22Rv1 (cell line): ENCODE measurements around the gene OSM.
"Not testable (repeated sequence)": the region's sequence is repeated elsewhere in the genome, so short reads cannot be mapped to it uniquely, and the experiment has no call there.

Experiments used
- H3K27ac ChIP-seq: fragments of 450-650 bp; 2 replicates; pipeline ENCODE4 v1.5.1; 2017
- ZFX ChIP-seq: fragments of 450-650 bp; IDR thresholded peaks from 2 replicates; pipeline ENCODE4 v1.6.1; 2017; ENCODE audit warnings: antibody characterized with exemption, borderline replicate concordance
- TF ChIP-seq, protein P1 (sequence below): fragments of 450-650 bp; IDR thresholded peaks from 2 replicates; pipeline ENCODE4 v1.5.1; 2017; ENCODE audit warnings: mild to moderate bottlenecking

OSM gene

GRCh38 chr22:30235687-30236170 lies 30.9 kb downstream of the OSM start:
- H3K27ac ChIP-seq = no peak overlapping the region
- no peak for TF ChIP-seq ZFX
- TF ChIP-seq, protein P1, sequence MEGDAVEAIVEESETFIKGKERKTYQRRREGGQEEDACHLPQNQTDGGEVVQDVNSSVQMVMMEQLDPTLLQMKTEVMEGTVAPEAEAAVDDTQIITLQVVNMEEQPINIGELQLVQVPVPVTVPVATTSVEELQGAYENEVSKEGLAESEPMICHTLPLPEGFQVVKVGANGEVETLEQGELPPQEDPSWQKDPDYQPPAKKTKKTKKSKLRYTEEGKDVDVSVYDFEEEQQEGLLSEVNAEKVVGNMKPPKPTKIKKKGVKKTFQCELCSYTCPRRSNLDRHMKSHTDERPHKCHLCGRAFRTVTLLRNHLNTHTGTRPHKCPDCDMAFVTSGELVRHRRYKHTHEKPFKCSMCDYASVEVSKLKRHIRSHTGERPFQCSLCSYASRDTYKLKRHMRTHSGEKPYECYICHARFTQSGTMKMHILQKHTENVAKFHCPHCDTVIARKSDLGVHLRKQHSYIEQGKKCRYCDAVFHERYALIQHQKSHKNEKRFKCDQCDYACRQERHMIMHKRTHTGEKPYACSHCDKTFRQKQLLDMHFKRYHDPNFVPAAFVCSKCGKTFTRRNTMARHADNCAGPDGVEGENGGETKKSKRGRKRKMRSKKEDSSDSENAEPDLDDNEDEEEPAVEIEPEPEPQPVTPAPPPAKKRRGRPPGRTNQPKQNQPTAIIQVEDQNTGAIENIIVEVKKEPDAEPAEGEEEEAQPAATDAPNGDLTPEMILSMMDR = no peak

DNA sequence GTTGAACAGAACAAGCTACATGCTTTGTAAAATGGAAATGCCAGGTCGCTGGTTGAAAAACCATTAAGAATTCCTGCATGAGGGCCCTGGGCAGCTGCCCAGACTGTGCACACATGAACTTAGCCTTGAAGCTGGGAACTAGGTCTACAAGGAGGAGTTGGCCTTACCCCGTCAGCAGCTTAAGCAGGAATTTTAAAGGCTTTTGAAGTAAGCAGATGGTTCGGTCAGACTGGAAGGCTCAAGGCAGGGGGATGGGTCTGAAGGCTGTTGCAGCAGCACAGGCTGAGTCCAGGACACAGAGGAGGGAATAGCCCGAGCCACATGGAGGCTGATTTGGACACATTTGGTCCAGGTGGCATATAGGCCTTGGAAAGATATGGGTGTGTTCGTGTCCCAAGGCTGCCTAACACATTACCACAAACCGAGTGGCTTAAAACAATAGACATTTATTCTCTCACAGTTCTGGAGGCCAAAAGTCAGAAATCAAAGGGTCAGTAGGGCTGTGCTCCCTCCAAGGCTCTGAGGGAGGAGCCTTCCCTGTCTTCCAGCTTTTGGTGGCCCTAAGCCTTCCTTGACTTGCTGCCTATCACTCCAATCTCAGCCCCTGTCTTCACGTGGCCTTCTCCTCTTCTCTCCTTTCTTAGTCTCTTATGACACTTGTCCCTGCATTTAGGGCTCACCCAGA lies 31.7 kb downstream of the OSM start:
- TF ChIP-seq, protein P1 = no peak
- TF ChIP-seq ZFX = no peak
- H3K27ac ChIP-seq = no peak overlapping the region

GRCh38 chr22:30234325-30234724 lies 32.3 kb downstream of the OSM start:
- H3K27ac ChIP-seq = not testable (repeated sequence)

- H3K27ac ChIP-seq = no peak overlapping the region
- TF ChIP-seq, protein P1 = no peak
- no peak for TF ChIP-seq ZFX
These were observed 33.1 kb downstream of the OSM start for GRCh38 chr22:30233582-30233981.

DNA sequence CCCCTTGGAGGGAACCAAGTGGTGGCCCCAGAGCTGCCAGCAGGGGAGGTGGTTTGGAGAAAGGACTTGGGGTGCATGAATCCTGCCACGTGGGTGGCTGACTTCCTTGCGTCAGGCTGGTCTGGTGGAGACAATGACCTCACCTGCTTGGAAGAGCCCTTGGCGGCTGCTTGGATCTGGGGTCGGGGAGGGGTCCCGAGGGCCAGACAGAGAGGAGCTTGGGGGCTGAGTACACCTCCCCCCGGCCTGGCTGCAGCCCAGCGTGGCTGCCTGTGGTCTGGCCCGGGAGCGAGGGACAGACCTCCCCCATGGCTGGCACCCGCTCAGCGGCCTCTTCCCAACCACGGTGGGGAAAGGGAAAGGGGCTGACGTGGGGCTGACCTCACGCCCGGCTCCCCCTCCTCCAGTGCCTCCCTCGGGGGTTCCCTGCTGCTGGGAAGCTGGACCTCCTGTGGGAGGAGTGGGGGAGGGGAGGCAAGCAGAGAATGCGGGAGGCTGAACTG lies 33.9 kb downstream of the OSM start:
- H3K27ac ChIP-seq = no peak overlapping the region
- TF ChIP-seq, protein P1 = no peak
- no peak for TF ChIP-seq ZFX

- TF ChIP-seq, protein P1 = no peak
- no peak for TF ChIP-seq ZFX
- no peak overlapping the region for H3K27ac ChIP-seq
These were observed 35.7 kb downstream of the OSM start for GRCh38 chr22:30230787-30231461.

DNA sequence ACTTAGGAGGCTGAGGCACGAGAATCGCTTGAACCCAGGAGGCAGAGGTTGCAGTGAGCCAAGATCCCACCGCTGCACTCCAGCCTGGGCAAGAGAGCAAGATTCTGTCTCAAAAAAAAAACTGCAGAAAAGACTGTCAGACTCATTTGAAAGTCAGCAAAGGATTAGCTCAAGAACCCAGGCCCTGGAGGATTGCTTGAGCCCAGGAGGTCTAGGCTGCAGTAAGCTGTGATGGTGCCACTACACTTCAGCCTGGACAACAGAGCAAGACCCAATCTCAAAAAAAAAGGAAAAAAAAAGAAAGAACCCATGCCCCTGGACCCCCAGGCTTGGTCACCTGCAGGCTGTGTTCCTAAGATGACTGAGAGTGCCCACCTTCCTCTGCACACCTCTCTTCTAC lies 36.3 kb downstream of the OSM start:
- TF ChIP-seq, protein P1 = no peak
- TF ChIP-seq ZFX = no peak
- no peak overlapping the region for H3K27ac ChIP-seq
